ENCODE results near the gene ARRDC3. TPM values are rescaled to one million over a fixed set of nuclear protein-coding genes. Genes with fewer than 3 reads are reported as not detected.

The ARRDC3 gene, protein sequence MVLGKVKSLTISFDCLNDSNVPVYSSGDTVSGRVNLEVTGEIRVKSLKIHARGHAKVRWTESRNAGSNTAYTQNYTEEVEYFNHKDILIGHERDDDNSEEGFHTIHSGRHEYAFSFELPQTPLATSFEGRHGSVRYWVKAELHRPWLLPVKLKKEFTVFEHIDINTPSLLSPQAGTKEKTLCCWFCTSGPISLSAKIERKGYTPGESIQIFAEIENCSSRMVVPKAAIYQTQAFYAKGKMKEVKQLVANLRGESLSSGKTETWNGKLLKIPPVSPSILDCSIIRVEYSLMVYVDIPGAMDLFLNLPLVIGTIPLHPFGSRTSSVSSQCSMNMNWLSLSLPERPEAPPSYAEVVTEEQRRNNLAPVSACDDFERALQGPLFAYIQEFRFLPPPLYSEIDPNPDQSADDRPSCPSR
- 10 to 100 TPM; 17.5 to 60.9 TPM for total RNA-seq

- peak within 1 kb of the TSS; percentile 98 for H3K4me3 Mint-ChIP-seq
- no peaks in the 10 kb centered on the region for H3K27me3 Mint-ChIP-seq
- H3K4me1 Mint-ChIP-seq, result peaks cover 16% of the 10 kb centered on the region
- peak; percentile 54 for ATAC-seq (replicated peaks)
- peaks cover 53% of the 10 kb centered on the region for H3K36me3 Mint-ChIP-seq (ENCODE audit: low read depth)
- no peaks in the 10 kb centered on the region for H3K9me3 Mint-ChIP-seq
- H3K27ac Mint-ChIP-seq, result peak within 1 kb of the TSS; percentile 97
Measured at GRCh38 chr5:91383027-91383955, at the start of gene ARRDC3. ARRDC3 (minus strand) TSS chr5:91383317; CDS start chr5:91383092, 225 bp downstream.

DNA sequence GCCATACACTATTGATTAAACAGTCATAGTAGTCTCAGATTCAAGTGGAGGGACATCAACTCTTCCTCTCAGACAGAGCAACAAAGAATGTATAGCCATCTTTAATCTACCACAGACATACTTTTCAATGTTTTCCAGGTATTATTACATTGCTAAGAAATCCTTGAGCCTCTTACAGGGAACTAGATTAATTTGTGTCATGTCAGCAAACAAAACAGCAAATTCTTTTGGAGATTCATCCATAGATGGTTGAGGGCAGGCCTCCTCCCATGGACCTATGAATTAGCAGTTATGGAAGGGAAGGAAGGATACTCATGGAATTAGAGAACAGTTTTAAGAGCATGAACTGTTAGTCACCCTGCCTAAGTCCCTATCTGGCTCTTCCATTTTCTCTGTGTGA lies 47.8 kb upstream of the ARRDC3 start:
- Mint-ChIP-seq H3K27me3 (no peaks in the 10 kb centered on the region), H3K9me3 (peaks cover 5% of the 10 kb centered on the region), H3K4me1 (no peaks in the 10 kb centered on the region), H3K4me3 (no peak overlapping the region), H3K36me3 (ENCODE audit: low read depth) (no peaks in the 10 kb centered on the region), H3K27ac (no peak overlapping the region)
- ATAC-seq (replicated peaks), result no peak

DNA sequence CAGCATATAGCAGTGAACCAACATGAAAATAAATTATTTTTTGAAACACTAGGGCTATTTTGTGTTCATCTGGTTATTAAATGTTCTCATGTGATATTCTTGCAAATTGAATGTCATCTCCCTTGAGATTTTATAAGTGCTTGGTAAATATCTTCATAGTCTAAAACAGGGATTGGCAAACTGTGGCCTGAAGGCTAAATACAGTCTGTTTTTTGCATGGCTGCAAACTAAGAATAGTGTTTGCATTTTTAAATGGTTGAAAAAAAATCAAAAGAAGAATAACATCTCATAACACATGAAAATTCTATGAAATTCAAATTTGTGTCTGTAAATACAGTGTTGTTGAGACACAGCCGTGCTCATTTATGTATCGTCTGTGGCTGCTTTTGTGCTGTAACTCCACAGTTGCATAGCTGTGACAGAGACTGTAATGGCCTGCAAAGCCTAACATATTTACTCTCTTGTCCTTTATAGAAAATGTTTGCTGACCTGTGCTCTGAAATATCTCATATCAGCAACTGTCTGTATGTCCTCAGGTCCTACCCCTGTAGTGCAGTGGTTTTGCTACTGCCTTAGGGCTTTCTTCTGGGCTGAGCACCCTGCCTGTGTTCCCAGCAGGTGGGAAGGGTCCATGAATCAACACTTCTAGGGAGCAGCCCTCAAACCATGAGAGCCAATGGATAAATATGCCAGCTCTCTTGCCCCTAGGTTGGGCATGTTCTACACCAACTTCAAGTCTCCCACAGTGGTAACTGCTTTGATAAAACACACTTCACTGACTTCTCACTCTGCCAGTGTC lies 41.7 kb upstream of the ARRDC3 start:
- Mint-ChIP-seq H3K4me1 (no peaks in the 10 kb centered on the region), H3K9me3 (peaks cover 5% of the 10 kb centered on the region), H3K27ac (no peak overlapping the region), H3K4me3 (no peak overlapping the region), H3K36me3 (ENCODE audit: low read depth) (no peaks in the 10 kb centered on the region), H3K27me3 (no peaks in the 10 kb centered on the region)
- ATAC-seq (replicated peaks), result no peak

DNA sequence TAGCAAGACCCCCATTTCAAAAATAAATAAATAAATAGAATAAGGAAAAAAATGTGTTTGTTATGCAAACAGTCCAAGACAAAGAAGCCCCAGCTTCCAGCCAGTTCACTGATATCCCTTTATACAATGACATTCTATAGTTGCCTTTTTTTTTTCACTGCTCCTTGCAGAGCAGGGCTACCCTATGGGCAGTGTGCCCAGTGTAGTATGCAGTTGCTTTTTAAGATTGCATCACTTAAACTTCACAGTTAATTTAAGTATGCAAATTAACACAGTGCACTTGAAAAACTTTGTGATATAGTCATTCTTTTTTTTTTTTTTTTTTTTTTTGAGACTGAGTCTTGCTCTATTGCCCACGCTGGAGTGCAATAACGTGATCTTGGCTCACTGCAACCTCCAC lies 40.8 kb upstream of the ARRDC3 start:
- no peaks in the 10 kb centered on the region for H3K4me1 Mint-ChIP-seq
- no peak overlapping the region for H3K4me3 Mint-ChIP-seq
- ATAC-seq (replicated peaks), result no peak

DNA sequence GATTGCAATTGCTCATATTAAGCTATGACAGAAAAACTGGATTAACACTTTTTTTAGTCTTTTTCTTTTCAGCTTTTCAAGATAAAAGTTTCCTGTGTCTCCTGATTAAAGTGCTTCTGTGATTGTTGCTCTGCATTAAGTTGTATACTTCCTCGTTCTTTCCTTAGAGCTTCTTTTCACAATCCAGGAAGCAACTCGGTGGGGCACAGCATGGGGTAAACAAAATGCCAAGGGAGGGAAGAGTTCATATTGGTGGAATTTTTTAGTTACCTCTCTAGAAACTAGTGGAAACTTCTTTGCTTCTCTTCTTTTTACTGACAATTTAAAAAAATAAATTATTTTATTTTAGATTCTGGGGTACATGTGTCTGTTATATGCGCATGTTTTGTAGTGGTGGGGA lies 37.8 kb upstream of the ARRDC3 start:
- H3K4me1 Mint-ChIP-seq, result no peaks in the 10 kb centered on the region
- no peaks in the 10 kb centered on the region for H3K36me3 Mint-ChIP-seq (ENCODE audit: low read depth)
- no peak overlapping the region for H3K4me3 Mint-ChIP-seq
- ATAC-seq (replicated peaks), result no peak
- H3K9me3 Mint-ChIP-seq, result no peaks in the 10 kb centered on the region
- H3K27me3 Mint-ChIP-seq, result no peaks in the 10 kb centered on the region
- H3K27ac Mint-ChIP-seq, result no peak overlapping the region

More for the DNA sequence above, 40.8 kb upstream of the ARRDC3 start:
- no peaks in the 10 kb centered on the region for H3K9me3 Mint-ChIP-seq
- H3K27ac Mint-ChIP-seq, result no peak overlapping the region
- H3K36me3 Mint-ChIP-seq (ENCODE audit: low read depth), result no peaks in the 10 kb centered on the region
- no peaks in the 10 kb centered on the region for H3K27me3 Mint-ChIP-seq

DNA sequence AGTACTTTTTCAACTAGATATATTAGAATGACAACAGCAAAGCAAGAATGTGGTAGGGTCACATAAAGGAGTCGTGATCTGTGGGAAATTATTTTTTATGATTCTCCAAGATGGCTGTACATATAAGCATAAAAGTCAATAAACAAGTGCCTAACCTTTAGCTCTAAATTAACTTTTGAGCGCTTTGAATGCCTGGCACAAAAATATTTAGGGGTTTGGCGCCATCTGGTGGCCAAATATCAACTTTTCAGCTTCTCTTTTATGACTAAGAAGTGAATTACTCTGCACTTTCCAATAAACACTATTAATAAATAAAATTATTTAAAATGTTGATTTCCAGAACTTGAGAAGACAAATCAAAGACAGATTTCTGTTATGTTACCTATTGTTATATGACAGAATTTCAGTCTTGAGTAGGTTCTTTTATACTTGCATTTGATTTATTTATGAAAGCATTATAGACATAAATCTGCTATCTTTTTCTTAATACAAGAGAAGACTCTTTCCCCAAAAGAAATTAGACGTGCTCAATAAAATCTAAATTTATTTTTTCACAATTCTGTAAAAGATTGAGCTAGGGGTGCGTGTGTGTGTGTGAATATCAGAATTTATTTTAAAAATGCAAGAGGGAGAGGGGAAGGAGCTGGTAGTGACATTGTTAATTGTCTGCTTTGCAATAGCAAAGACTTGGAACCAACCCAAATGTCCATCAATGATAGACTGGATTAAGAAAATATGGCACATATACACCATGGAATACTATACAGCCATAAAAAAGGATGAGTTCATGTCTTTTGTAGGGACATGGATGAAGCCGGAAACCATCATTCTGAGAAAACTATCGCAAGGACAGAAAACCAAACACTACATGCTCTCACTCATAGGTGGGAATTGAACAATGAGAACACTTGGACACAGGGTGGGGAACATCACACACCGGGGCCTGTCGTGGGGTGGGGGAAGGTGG lies 36.7 kb upstream of the ARRDC3 start:
- no peak overlapping the region for H3K27ac Mint-ChIP-seq
- no peaks in the 10 kb centered on the region for H3K36me3 Mint-ChIP-seq (ENCODE audit: low read depth)
- no peak overlapping the region for H3K4me3 Mint-ChIP-seq
- no peaks in the 10 kb centered on the region for H3K27me3 Mint-ChIP-seq
- no peaks in the 10 kb centered on the region for H3K4me1 Mint-ChIP-seq
- peak; percentile 37 for ATAC-seq (replicated peaks)
- no peaks in the 10 kb centered on the region for H3K9me3 Mint-ChIP-seq

DNA sequence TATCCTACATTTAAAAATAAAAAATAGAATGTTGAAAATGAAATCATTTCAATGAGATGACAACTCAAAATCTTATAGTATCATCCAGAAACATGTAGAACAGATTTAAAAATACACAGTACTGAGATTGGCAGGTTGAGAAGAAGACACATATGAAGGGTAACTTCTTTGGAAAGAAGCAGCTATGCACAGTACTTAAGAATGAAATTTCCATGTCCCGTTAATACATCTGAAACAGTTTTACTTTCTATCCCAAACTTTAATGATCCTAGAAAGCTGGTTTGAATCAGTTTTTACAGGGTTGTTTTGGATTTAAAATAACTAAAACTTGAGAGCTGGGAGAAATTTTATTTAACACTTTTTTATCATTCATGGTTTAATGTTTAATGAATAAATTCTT lies 36.0 kb upstream of the ARRDC3 start:
- Mint-ChIP-seq H3K4me3 (no peak overlapping the region), H3K27ac (no peak overlapping the region), H3K9me3 (no peaks in the 10 kb centered on the region), H3K4me1 (no peaks in the 10 kb centered on the region), H3K36me3 (ENCODE audit: low read depth) (no peaks in the 10 kb centered on the region), H3K27me3 (no peaks in the 10 kb centered on the region)
- ATAC-seq (replicated peaks), result no peak

DNA sequence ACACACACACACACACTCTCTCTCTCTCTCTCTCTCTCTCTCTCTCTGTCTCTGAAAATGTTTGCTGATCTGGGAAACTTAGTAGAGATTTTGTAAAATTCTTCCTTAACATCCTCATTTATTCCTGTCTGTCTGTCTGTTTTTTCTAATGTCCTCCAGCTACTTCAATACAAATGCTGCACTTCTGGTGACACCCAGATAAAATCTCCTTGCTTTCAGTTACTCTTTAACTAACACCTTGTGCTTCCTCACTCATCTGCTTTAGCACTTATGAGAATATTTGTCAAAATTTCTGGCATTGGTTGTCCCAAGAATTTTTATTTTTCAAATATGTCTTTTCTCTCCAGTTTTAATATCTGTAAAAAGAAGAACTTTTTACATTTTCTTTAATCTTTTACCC lies 35.0 kb upstream of the ARRDC3 start:
- no peaks in the 10 kb centered on the region for H3K36me3 Mint-ChIP-seq (ENCODE audit: low read depth)

GRCh38 chr5:91417219-91417618 lies 34.1 kb upstream of the ARRDC3 start:
- no peak for ATAC-seq (replicated peaks)
- H3K27me3 Mint-ChIP-seq, result no peaks in the 10 kb centered on the region
- no peaks in the 10 kb centered on the region for H3K36me3 Mint-ChIP-seq (ENCODE audit: low read depth)

More for the DNA sequence above, 35.0 kb upstream of the ARRDC3 start:
- no peak overlapping the region for H3K4me3 Mint-ChIP-seq
- no peaks in the 10 kb centered on the region for H3K27me3 Mint-ChIP-seq
- no peak overlapping the region for H3K27ac Mint-ChIP-seq
- no peak for ATAC-seq (replicated peaks)
- H3K9me3 Mint-ChIP-seq, result no peaks in the 10 kb centered on the region
- no peaks in the 10 kb centered on the region for H3K4me1 Mint-ChIP-seq

DNA sequence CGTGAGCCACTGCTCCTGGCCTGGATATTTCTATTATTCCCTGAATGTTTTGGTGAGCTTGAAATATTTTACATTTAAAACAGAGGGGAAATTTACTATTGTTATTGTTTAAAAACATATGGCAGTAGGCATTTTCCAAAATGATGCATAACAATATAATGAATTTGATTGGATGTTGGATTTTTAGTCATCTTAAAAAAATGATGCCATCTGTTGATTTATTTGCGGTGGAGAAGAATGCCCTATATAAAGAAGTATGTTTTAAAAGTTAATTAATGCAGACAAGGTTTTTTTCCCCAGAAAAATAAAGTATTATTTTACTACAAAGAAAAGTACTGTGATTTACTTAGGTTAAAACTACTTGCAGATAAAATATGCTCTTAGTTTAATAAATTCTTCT lies 33.4 kb upstream of the ARRDC3 start:
- H3K9me3 Mint-ChIP-seq, result no peaks in the 10 kb centered on the region
- no peak overlapping the region for H3K4me3 Mint-ChIP-seq
- no peak overlapping the region for H3K27ac Mint-ChIP-seq
- ATAC-seq (replicated peaks), result no peak
- H3K27me3 Mint-ChIP-seq, result no peaks in the 10 kb centered on the region
- H3K36me3 Mint-ChIP-seq (ENCODE audit: low read depth), result no peaks in the 10 kb centered on the region
- no peaks in the 10 kb centered on the region for H3K4me1 Mint-ChIP-seq

More at GRCh38 chr5:91417219-91417618, 34.1 kb upstream of the ARRDC3 start:
- Mint-ChIP-seq H3K27ac (no peak overlapping the region), H3K9me3 (no peaks in the 10 kb centered on the region), H3K4me3 (no peak overlapping the region), H3K4me1 (no peaks in the 10 kb centered on the region)

DNA sequence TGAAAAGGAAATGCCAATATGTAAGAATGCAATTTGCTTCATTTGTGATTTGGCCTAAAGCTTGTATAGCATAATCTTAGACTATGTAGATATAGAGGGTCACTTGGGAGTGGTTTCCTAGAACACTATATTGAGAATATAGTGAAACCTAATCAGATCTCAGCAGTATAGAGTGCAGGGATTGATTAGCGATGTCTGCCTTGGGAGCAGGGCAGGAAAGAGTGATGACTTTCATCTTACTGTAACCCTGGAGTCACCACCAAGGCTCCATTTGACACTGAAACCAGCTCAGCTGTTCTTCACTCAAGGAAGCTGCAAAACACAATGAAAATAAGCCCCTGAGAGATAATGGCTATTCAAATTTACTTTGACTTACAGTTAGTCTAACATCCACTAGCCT lies 26.2 kb upstream of the ARRDC3 start:
- H3K4me3 Mint-ChIP-seq, result no peak overlapping the region
- H3K4me1 Mint-ChIP-seq, result no peaks in the 10 kb centered on the region
- no peaks in the 10 kb centered on the region for H3K9me3 Mint-ChIP-seq
- no peak for ATAC-seq (replicated peaks)
- no peak overlapping the region for H3K27ac Mint-ChIP-seq
- H3K36me3 Mint-ChIP-seq (ENCODE audit: low read depth), result no peaks in the 10 kb centered on the region
- no peaks in the 10 kb centered on the region for H3K27me3 Mint-ChIP-seq

GRCh38 chr5:91408710-91409109 lies 25.6 kb upstream of the ARRDC3 start:
- no peak overlapping the region for H3K27ac Mint-ChIP-seq
- no peaks in the 10 kb centered on the region for H3K27me3 Mint-ChIP-seq
- H3K9me3 Mint-ChIP-seq, result no peaks in the 10 kb centered on the region
- ATAC-seq (replicated peaks), result no peak
- no peaks in the 10 kb centered on the region for H3K4me1 Mint-ChIP-seq
- no peaks in the 10 kb centered on the region for H3K36me3 Mint-ChIP-seq (ENCODE audit: low read depth)
- no peak overlapping the region for H3K4me3 Mint-ChIP-seq

GRCh38 chr5:91407204-91407603 lies 24.1 kb upstream of the ARRDC3 start:
- Mint-ChIP-seq H3K4me3 (no peak overlapping the region), H3K27me3 (no peaks in the 10 kb centered on the region), H3K27ac (no peak overlapping the region), H3K4me1 (no peaks in the 10 kb centered on the region), H3K36me3 (ENCODE audit: low read depth) (no peaks in the 10 kb centered on the region), H3K9me3 (no peaks in the 10 kb centered on the region)
- ATAC-seq (replicated peaks), result no peak

Measured in activated T-helper 17 cell treated with anti-CD3 and anti-CD28 coated beads, Interleukin-2, amount 50 U/mL, for 72 hours (primary cell).